DND-41 (cell line): ENCODE data around the gene SEMA5A.

ENCODE experiments used
- ATAC-seq: fragments of 200-7000 bp; cut with Tn5 transposase; 3 replicates; pipeline ENCODE4 v1.9.1; 2021; ENCODE audit warnings: low read depth; ENCODE audit not compliant: insufficient read depth
- DNase-seq: peaks from one replicate; pipeline ENCODE4 v3.0.0-alpha.2; 2020
- H2AFZ ChIP-seq: 2 replicates; pipeline ENCODE4 v1.6.0; 2012; ENCODE audit warnings: low read depth, low read length
- H3K27ac ChIP-seq: 2 replicates; pipeline ENCODE4 v1.5.1; 2012; ENCODE audit warnings: low read length, inconsistent platforms
- H3K27me3 ChIP-seq: fragments of 200-600 bp; sonication (generic); 2 replicates; pipeline ENCODE4 v1.6.0; 2012; ENCODE audit warnings: low read length, mild to moderate bottlenecking, inconsistent platforms; ENCODE audit not compliant: insufficient read depth, poor library complexity
- H3K36me3 ChIP-seq: 2 replicates; pipeline ENCODE4 v1.5.1; 2012; ENCODE audit warnings: low read length, inconsistent platforms; ENCODE audit not compliant: insufficient read depth
- H3K4me1 ChIP-seq: 2 replicates; pipeline ENCODE4 v1.5.1; 2012; ENCODE audit warnings: mild to moderate bottlenecking, low read length; ENCODE audit not compliant: insufficient read depth
- H3K4me2 ChIP-seq: 2 replicates; pipeline ENCODE4 v1.6.0; 2012; ENCODE audit warnings: mild to moderate bottlenecking, moderate library complexity, low read length, inconsistent platforms; ENCODE audit not compliant: insufficient read depth
- H3K4me3 ChIP-seq, 2 experiments: fragments of 200-600 bp in 1 of 2; shearing (Covaris generic) in 1 of 2; 2 replicates each; pipeline ENCODE4 v1.5.1; 2012 to 2016; ENCODE audit warnings: inconsistent platforms in 2 of 2, low read length in 2 of 2, mild to moderate bottlenecking in 2 of 2, low read depth in 1 of 2, moderate library complexity in 1 of 2
- H3K79me2 ChIP-seq: 2 replicates; pipeline ENCODE4 v1.6.0; 2012; ENCODE audit warnings: low read length, inconsistent platforms; ENCODE audit not compliant: insufficient read depth
- H3K9ac ChIP-seq: 2 replicates; pipeline ENCODE4 v1.6.0; 2012; ENCODE audit warnings: low read depth, mild to moderate bottlenecking, inconsistent platforms, low read length, moderate library complexity
- H3K9me3 ChIP-seq: 2 replicates; pipeline ENCODE4 v1.5.1; 2012; ENCODE audit warnings: low read length, moderate library complexity, mild to moderate bottlenecking, inconsistent platforms; ENCODE audit not compliant: insufficient read depth, severe bottlenecking
- H4K20me1 ChIP-seq: 2 replicates; pipeline ENCODE4 v1.6.0; 2012; ENCODE audit warnings: low read length; ENCODE audit not compliant: insufficient read depth
- CTCF ChIP-seq: IDR thresholded peaks from 2 replicates; pipeline ENCODE4 v1.5.1; 2012; ENCODE audit warnings: borderline replicate concordance, low read length, moderate library complexity, mild to moderate bottlenecking; ENCODE audit not compliant: poor library complexity, severe bottlenecking; ENCODE audit errors: extremely low read depth
- EZH2 ChIP-seq: IDR thresholded peaks from 3 replicates; pipeline ENCODE4 v1.6.1; 2012; ENCODE audit warnings: borderline replicate concordance, low read depth, mild to moderate bottlenecking, moderate library complexity, low read length, inconsistent platforms; ENCODE audit not compliant: severe bottlenecking

SEMA5A gene

GRCh38 chr5:9201761-9202160 is 344.1 kb downstream of the SEMA5A start:
- H3K27ac ChIP-seq = no peak overlapping the region
- no peaks in the 10 kb centered on the region for H3K4me1 ChIP-seq
- H3K79me2 ChIP-seq = no peaks in the 10 kb centered on the region
- TF ChIP-seq EZH2 (no peak), CTCF (no peak)
- H4K20me1 ChIP-seq = no peaks in the 10 kb centered on the region
- H3K4me3 ChIP-seq = no peak overlapping the region
- H3K27me3 ChIP-seq = no peaks in the 10 kb centered on the region
- no peak for DNase-seq
- no peak for ATAC-seq
- no peaks in the 10 kb centered on the region for H3K36me3 ChIP-seq
- H3K9me3 ChIP-seq = peaks cover 4% of the 10 kb centered on the region
- no peak overlapping the region for H2AFZ ChIP-seq
- no peak overlapping the region for H3K4me2 ChIP-seq
- no peak overlapping the region for H3K9ac ChIP-seq

- DNase-seq (no peak), ATAC-seq (no peak)
- Histone ChIP-seq H4K20me1 (no peaks in the 10 kb centered on the region), H3K4me3 (no peak overlapping the region), H3K36me3 (no peaks in the 10 kb centered on the region), H3K79me2 (no peaks in the 10 kb centered on the region), H3K27ac (no peak overlapping the region), H3K27me3 (no peaks in the 10 kb centered on the region), H3K4me2 (no peak overlapping the region), H3K4me1 (no peaks in the 10 kb centered on the region), H3K9ac (no peak overlapping the region), H3K9me3 (peaks cover 4% of the 10 kb centered on the region), H2AFZ (no peak overlapping the region)
- TF ChIP-seq EZH2 (no peak), CTCF (no peak)
Measured at GRCh38 chr5:9201011-9201410, 344.9 kb downstream of the SEMA5A start.

- no peak overlapping the region for H3K4me2 ChIP-seq
- no peak for ATAC-seq
- H2AFZ ChIP-seq = no peak overlapping the region
- no peak overlapping the region for H3K4me3 ChIP-seq
- no peaks in the 10 kb centered on the region for H3K36me3 ChIP-seq
- H3K27ac ChIP-seq = no peak overlapping the region
- H3K9me3 ChIP-seq = no peaks in the 10 kb centered on the region
- no peaks in the 10 kb centered on the region for H3K4me1 ChIP-seq
- DNase-seq = no peak
- no peaks in the 10 kb centered on the region for H3K79me2 ChIP-seq
- no peaks in the 10 kb centered on the region for H3K27me3 ChIP-seq
- no peak overlapping the region for H3K9ac ChIP-seq
- TF ChIP-seq EZH2 (no peak), CTCF (no peak)
- no peaks in the 10 kb centered on the region for H4K20me1 ChIP-seq
Measured at GRCh38 chr5:9198394-9198793, 347.5 kb downstream of the SEMA5A start.

- Histone ChIP-seq H3K9me3 (no peaks in the 10 kb centered on the region), H3K9ac (no peak overlapping the region), H3K4me3 (no peak overlapping the region), H2AFZ (no peak overlapping the region), H3K27me3 (no peaks in the 10 kb centered on the region), H4K20me1 (no peaks in the 10 kb centered on the region), H3K27ac (no peak overlapping the region), H3K4me1 (no peaks in the 10 kb centered on the region), H3K4me2 (no peak overlapping the region), H3K36me3 (no peaks in the 10 kb centered on the region), H3K79me2 (no peaks in the 10 kb centered on the region)
- TF ChIP-seq EZH2 (no peak), CTCF (no peak)
- no peak for DNase-seq
- ATAC-seq = no peak
Measured at GRCh38 chr5:9197881-9198260, 348.0 kb downstream of the SEMA5A start.
